ENCODE data around the gene KLF13. TPM values are rescaled to one million over a fixed set of nuclear protein-coding genes. Genes with fewer than 3 reads are reported as not detected.

Gene KLF13
- total and polyA plus RNA-seq, 2 donors (not counting 1 experiment from before 2014, with no cell fraction given): 65.5 to 140 TPM

GRCh38 chr15:31318429-31318828 is 8.2 kb upstream of the KLF13 start:
- no peaks in the 10 kb centered on the region for H3K36me3 ChIP-seq (replicated peaks in 1 of 2; ENCODE audit: control extremely low read depth in 1 of 2, control insufficient read depth in 1 of 2, extremely low read depth in 1 of 2, insufficient read depth in 2 of 2, low read length in 1 of 2)
- ChIA-PET POLR2A (no interaction called here), CTCF (no interaction called here)
- H3K27ac ChIP-seq (ENCODE audit: low read length in 2 of 2): no peak overlapping the region
- H3K9me3 Mint-ChIP-seq (ENCODE audit: insufficient read depth): no peaks in the 10 kb centered on the region
- H4K20me1 ChIP-seq (ENCODE audit: control insufficient read depth, insufficient read depth, low read length, poor library complexity, severe bottlenecking): no peaks in the 10 kb centered on the region
- DNase-seq: no peak
- no peak for ATAC-seq (ENCODE audit: low read depth)
- H3K4me1 Mint-ChIP-seq: peaks cover 26% of the 10 kb centered on the region
- no peak overlapping the region for H2AFZ ChIP-seq (ENCODE audit: insufficient read depth, low read depth, low read length, poor library complexity, severe bottlenecking)
- H3K4me3 ChIP-seq (ENCODE audit: control extremely low read depth in 1 of 5, extremely low read depth in 1 of 5, insufficient read depth in 1 of 5, low read depth in 2 of 5, low read length in 4 of 5): no peak overlapping the region
- intact Hi-C loops (cut with micrococcal nuclease): no loop called here
- H3K4me3 Mint-ChIP-seq: no peak overlapping the region
- TF ChIP-seq EZH2 (IDR thresholded peaks at IDR 0.05; ENCODE audit: borderline replicate concordance, insufficient read depth, low read depth, low read length, poor library complexity, severe bottlenecking): no peak
- TF ChIP-seq, protein P1, sequence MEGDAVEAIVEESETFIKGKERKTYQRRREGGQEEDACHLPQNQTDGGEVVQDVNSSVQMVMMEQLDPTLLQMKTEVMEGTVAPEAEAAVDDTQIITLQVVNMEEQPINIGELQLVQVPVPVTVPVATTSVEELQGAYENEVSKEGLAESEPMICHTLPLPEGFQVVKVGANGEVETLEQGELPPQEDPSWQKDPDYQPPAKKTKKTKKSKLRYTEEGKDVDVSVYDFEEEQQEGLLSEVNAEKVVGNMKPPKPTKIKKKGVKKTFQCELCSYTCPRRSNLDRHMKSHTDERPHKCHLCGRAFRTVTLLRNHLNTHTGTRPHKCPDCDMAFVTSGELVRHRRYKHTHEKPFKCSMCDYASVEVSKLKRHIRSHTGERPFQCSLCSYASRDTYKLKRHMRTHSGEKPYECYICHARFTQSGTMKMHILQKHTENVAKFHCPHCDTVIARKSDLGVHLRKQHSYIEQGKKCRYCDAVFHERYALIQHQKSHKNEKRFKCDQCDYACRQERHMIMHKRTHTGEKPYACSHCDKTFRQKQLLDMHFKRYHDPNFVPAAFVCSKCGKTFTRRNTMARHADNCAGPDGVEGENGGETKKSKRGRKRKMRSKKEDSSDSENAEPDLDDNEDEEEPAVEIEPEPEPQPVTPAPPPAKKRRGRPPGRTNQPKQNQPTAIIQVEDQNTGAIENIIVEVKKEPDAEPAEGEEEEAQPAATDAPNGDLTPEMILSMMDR (IDR thresholded peaks at IDR 0.05): no peak
- no peak overlapping the region for H3K27ac Mint-ChIP-seq
- no peak overlapping the region for H3K4me2 ChIP-seq (replicated peaks; ENCODE audit: low read depth, low read length, poor library complexity, severe bottlenecking)
- H3K9me3 ChIP-seq (ENCODE audit: control extremely low read depth in 1 of 3, control insufficient read depth in 2 of 3, insufficient read depth in 1 of 3, low read length in 2 of 3): peaks cover 0 to 7% (median 3%) of the 10 kb centered on the region in 3 donors
- H3K27me3 Mint-ChIP-seq: no peaks in the 10 kb centered on the region
- 100% methylated on average over 4 of the region's 4 CpGs for WGBS (ENCODE audit: insufficient coverage)
- no peaks in the 10 kb centered on the region for H3K27me3 ChIP-seq (replicated peaks in 1 of 4; ENCODE audit: control extremely low read depth in 1 of 4, control insufficient read depth in 3 of 4, insufficient read depth in 4 of 4, low read length in 3 of 4)
- no peak overlapping the region for H3K9ac ChIP-seq (ENCODE audit: low read length)
- H3K79me2 ChIP-seq (ENCODE audit: control insufficient read depth, insufficient read depth, low read length): peaks cover 31% of the 10 kb centered on the region
- H3K4me1 ChIP-seq (ENCODE audit: control insufficient read depth in 2 of 2, insufficient read depth in 2 of 2, low read length in 2 of 2): peaks cover 14 to 23% of the 10 kb centered on the region in 2 donors

- POLR2A ChIA-PET: no interaction called here
These were observed 6.6 kb upstream of the KLF13 start for GRCh38 chr15:31320022-31320421.

More at GRCh38 chr15:31320022-31320421, 6.6 kb upstream of the KLF13 start:
- no peak for DNase-seq
- H3K9ac ChIP-seq (ENCODE audit: low read length): no peak overlapping the region
- no peaks in the 10 kb centered on the region for H3K36me3 ChIP-seq (replicated peaks in 1 of 2; ENCODE audit: control extremely low read depth in 1 of 2, control insufficient read depth in 1 of 2, extremely low read depth in 1 of 2, insufficient read depth in 2 of 2, low read length in 1 of 2)
- peaks cover 26% of the 10 kb centered on the region for H3K79me2 ChIP-seq (ENCODE audit: control insufficient read depth, insufficient read depth, low read length)
- H3K9me3 ChIP-seq (ENCODE audit: control extremely low read depth in 1 of 3, control insufficient read depth in 2 of 3, insufficient read depth in 1 of 3, low read length in 2 of 3): no peaks in the 10 kb centered on the region
- Mint-ChIP-seq H3K4me1 (peaks cover 42% of the 10 kb centered on the region), H3K4me3 (no peak overlapping the region), H3K9me3 (ENCODE audit: insufficient read depth) (no peaks in the 10 kb centered on the region), H3K27ac (peak overlapping the region; percentile 15), H3K27me3 (no peaks in the 10 kb centered on the region)
- CTCF ChIA-PET: interaction anchor here (0.9 to 1.3 kb wide), 2 partner anchors 115 to 168 kb away, joined by 3 to 4 read pairs; no protein-coding TSS in a partner anchor
- no peak for ATAC-seq (ENCODE audit: low read depth)
- TF ChIP-seq EZH2 (IDR thresholded peaks at IDR 0.05; ENCODE audit: borderline replicate concordance, insufficient read depth, low read depth, low read length, poor library complexity, severe bottlenecking): no peak
- TF ChIP-seq, protein P1 (IDR thresholded peaks at IDR 0.05): no peak
- H3K27ac ChIP-seq (ENCODE audit: low read length in 2 of 2): no peak overlapping the region
- no peak overlapping the region for H3K4me2 ChIP-seq (replicated peaks; ENCODE audit: low read depth, low read length, poor library complexity, severe bottlenecking)
- no peak overlapping the region for H3K4me3 ChIP-seq (ENCODE audit: control extremely low read depth in 1 of 5, extremely low read depth in 1 of 5, insufficient read depth in 1 of 5, low read depth in 2 of 5, low read length in 4 of 5)
- no peaks in the 10 kb centered on the region for H4K20me1 ChIP-seq (ENCODE audit: control insufficient read depth, insufficient read depth, low read length, poor library complexity, severe bottlenecking)
- H3K27me3 ChIP-seq (replicated peaks in 1 of 4; ENCODE audit: control extremely low read depth in 1 of 4, control insufficient read depth in 3 of 4, insufficient read depth in 4 of 4, low read length in 3 of 4): no peaks in the 10 kb centered on the region
- H2AFZ ChIP-seq (ENCODE audit: insufficient read depth, low read depth, low read length, poor library complexity, severe bottlenecking): no peak overlapping the region
- intact Hi-C loops (cut with micrococcal nuclease): loop anchor here (10.0 kb wide), 1 partner anchor 695 kb away; the partner anchor contains the start of gene ARHGAP11B
- WGBS (ENCODE audit: insufficient coverage): 75% methylated on average over 5 of the region's 5 CpGs
- peaks cover 30 to 39% of the 10 kb centered on the region in 2 donors for H3K4me1 ChIP-seq (ENCODE audit: control insufficient read depth in 2 of 2, insufficient read depth in 2 of 2, low read length in 2 of 2)

Measured in B cell (primary cell).